SJCRH30 (cell line): ENCODE measurements around the gene KIF3A. TPM values are rescaled to one million over a fixed set of nuclear protein-coding genes. Genes with fewer than 3 reads are reported as not detected.
"Not testable (repeated sequence)": the region's sequence is repeated elsewhere in the genome, so short reads cannot be mapped to it uniquely, and the experiment has no call there.

Experiments
- DNase-seq, 2 experiments: peaks; one replicate each; pipeline ENCODE4 v3.0.0-alpha.2; 2015 to 2020
- H3K27ac ChIP-seq: fragments of 250-450 bp; sonication (Bioruptor Pico); 2 replicates; pipeline ENCODE4 v1.5.1; 2020; ENCODE audit warnings: mild to moderate bottlenecking, moderate library complexity
- H3K27me3 ChIP-seq: fragments of 250-450 bp; sonication (Bioruptor Pico); 2 replicates; pipeline ENCODE4 v1.5.1; 2020; ENCODE audit warnings: mild to moderate bottlenecking, moderate library complexity
- H3K36me3 ChIP-seq: fragments of 250-450 bp; sonication (Bioruptor Pico); 2 replicates; pipeline ENCODE4 v1.5.1; 2020; ENCODE audit warnings: mild to moderate bottlenecking, moderate library complexity
- H3K4me1 ChIP-seq: fragments of 250-450 bp; sonication (Bioruptor Pico); 2 replicates; pipeline ENCODE4 v1.5.1; 2020; ENCODE audit warnings: mild to moderate bottlenecking, moderate library complexity
- H3K4me3 ChIP-seq: fragments of 250-450 bp; sonication (Bioruptor Pico); 2 replicates; pipeline ENCODE4 v1.5.1; 2020; ENCODE audit warnings: mild to moderate bottlenecking, moderate library complexity
- H3K9me3 ChIP-seq: fragments of 250-450 bp; sonication (Bioruptor Pico); replicated peaks from 2 replicates; pipeline ENCODE4 v1.5.1; 2020; ENCODE audit warnings: mild to moderate bottlenecking, moderate library complexity
- total RNA-seq: library from RNA; depleted of rRNA; stranded (reverse); fragments of >200 nt; shearing (Covaris generic); gene quantifications from 2 replicates; pipeline ENCODE4 v1.2.3, GENCODE V29; 2014

The KIF3A gene
- total RNA-seq, 1 experiment from 2014 or later = 8.3 TPM

DNA sequence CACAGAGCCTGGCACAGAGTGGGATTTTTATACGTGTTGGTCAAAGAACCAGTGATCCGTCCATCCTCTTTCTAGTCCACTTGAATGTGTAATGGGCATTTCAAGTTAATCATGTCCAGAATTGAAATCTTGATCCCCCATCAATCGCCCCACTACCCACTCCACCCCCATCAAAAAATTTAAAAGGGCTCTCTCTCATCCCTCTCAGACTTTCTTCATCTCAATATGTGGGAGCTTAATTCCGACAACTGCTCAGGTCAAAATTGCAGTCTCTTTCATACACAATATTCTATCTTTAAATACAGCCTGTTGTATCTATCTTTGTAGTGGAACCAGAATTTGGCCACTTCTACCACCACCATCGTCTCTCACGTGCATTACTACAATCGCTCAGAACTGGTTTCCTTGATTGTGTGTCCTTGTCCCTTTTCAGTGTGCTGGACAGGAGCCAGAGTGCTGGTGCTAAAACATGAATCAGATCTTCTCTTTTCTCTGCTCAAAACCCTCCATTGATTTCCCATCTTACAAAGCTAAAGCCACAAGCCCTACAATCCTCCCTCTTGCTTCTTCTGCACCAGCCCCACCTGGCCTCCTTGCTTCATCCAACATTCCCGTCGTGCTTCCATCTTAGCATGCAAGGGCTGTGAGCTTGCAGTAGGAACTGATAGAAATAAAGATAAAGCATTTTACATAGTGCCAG, 786 bp upstream of the KIF3A start:
- no peaks in the 10 kb centered on the region for H3K27me3 ChIP-seq
- H3K4me1 ChIP-seq = peaks cover 6% of the 10 kb centered on the region; the same call in 1 of the 2 replicates
- peak overlapping the region; percentile 91 for H3K4me3 ChIP-seq
- H3K9me3 ChIP-seq = no peaks in the 10 kb centered on the region
- H3K36me3 ChIP-seq = no peaks in the 10 kb centered on the region
- H3K27ac ChIP-seq = no peak overlapping the region
- DNase-seq = no peak

DNA sequence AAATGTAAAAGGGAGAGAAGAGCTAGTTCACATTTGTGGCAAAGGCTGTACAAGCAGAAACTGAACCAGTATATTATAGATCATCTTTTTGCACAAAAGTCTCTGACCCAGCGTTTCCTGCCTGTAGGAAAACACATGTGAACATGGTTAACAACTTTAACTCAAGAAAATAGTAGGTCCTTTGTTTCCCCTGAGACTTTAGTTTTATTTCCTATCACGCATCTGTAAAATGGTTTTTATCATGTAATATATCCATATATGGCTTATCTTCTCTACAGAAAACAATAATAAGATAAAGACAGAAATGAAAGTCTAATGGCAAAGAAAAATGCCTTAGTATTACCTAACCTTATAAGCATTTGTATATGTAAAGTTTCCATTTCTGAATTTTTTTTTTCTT, 2.7 kb downstream of the KIF3A start:
- peaks cover 6% of the 10 kb centered on the region; the same call in 1 of the 2 replicates for H3K4me1 ChIP-seq
- no peak overlapping the region for H3K27ac ChIP-seq
- H3K36me3 ChIP-seq = no peaks in the 10 kb centered on the region
- H3K9me3 ChIP-seq = no peaks in the 10 kb centered on the region
- DNase-seq = no peak
- no peak overlapping the region for H3K4me3 ChIP-seq
- no peaks in the 10 kb centered on the region for H3K27me3 ChIP-seq

DNA sequence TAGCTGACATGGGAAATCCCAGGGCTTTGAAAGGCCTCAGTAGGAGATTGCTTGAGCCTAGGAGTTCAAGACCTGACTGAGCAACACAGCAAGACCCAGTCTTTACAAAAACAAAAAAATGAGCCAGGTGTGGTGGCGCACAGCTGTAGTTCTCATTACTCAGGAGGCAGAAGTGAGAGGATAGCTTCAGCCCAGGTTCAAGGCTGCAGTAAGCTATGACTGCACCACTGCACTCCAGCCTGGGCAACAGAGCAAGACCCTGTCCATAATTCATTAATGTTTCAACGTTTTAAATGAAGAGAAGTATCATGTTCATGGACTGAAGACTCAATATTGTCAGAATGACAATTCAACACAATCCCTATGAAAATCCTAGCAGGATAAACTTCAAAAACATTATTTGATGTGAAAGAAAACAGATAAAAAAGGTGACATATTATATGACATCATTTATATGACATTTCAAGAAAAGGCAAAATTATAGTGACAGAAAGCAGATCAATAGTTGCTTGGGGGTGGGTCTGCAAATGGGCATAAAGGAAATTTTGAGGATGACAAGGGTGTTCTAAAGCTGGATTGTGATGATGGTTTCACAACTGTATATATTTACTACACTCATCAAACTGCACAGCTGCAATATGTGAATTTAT, 3.7 kb downstream of the KIF3A start:
- H3K4me1 ChIP-seq = peaks cover 6% of the 10 kb centered on the region; the same call in 1 of the 2 replicates
- DNase-seq = no peak
- H3K9me3 ChIP-seq = no peaks in the 10 kb centered on the region
- no peaks in the 10 kb centered on the region for H3K36me3 ChIP-seq
- no peak overlapping the region for H3K4me3 ChIP-seq
- H3K27ac ChIP-seq = no peak overlapping the region
- no peaks in the 10 kb centered on the region for H3K27me3 ChIP-seq

DNA sequence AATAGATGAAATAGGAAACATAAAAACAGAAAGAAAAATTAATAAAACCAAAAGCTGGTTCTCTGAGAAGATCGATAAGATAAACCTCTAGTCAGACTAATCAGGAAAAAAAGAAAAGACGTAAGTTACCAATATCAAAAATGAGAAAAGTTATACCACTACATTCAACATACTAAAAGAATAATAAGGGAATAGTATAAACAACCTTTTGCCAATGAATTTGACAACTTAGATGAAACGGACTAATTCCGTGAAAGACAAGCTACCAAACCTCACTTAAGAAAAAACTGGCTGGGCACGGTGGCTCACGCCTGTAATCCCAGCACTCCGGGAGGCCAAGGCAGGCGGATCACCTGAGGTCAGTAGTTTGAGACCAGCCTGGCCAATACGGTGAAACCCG, 7.5 kb downstream of the KIF3A start:
- H3K9me3 ChIP-seq = no peaks in the 10 kb centered on the region
- H3K4me1 ChIP-seq = no peaks in the 10 kb centered on the region
- DNase-seq = no peak
- no peak overlapping the region for H3K27ac ChIP-seq
- H3K36me3 ChIP-seq = 0 out of 2 replicates have a peak, but pooled peaks cover 4% of the 10 kb centered on the region
- H3K4me3 ChIP-seq = no peak overlapping the region
- no peaks in the 10 kb centered on the region for H3K27me3 ChIP-seq

DNA sequence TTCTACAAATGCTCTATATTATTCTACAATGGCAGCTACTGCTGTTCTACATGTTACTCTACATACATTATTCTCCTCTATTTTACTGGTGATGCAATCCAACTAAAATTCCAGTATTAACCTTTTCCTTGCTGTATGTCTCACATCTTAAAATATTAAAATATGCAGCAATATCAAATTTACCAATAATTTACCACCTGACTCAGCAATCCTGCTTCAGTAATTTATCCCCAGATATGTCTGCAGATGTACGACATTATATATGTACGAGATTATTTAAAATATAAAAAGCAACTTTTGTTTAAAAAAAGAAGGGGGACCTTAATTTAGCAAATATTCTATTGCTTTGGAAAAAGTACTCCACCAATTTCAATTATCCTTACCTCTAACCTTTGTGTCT, 11.6 kb downstream of the KIF3A start:
- Histone ChIP-seq H3K36me3 (0 out of 2 replicates have a peak, but pooled peaks cover 4% of the 10 kb centered on the region), H3K27me3 (no peaks in the 10 kb centered on the region), H3K27ac (no peak overlapping the region), H3K4me1 (no peaks in the 10 kb centered on the region), H3K9me3 (no peaks in the 10 kb centered on the region), H3K4me3 (no peak overlapping the region)
- DNase-seq = no peak

DNA sequence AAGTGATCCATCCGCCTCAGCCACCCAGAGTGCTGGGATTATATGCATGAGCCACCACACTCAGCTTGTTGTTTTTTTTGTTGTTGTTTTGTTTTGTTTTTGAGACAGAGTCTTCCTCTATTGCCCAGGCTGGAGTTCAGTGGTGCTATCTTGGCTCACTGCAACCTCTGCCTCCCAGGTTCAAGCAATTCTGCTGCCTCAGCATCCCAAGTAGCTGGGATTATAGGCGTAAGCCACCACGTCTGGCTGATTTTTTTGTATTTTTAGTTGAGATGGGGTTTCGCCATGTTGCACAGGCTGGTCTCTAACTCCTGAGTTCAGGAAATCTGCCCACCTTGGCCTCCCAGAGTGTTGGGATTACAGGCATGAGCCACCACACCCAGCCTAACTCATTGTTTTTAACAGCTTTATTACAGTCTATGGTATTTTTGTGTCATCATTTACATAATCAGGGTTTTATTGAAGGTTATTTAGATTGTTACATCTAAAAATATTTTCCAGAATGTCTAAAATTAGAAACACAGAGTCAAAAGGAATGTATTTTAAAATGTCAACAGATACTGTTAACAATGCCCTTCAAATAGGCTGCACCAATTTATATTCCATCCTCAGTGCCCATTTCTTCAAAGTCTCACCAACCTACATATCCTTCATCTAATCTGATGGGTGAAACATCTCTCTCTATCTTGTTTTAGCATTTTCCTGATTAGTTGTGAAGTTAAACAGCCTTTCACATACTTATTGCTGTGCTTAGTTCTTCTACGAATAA, 18.6 kb downstream of the KIF3A start:
- Histone ChIP-seq H3K9me3 (no peaks in the 10 kb centered on the region), H3K36me3 (no peaks in the 10 kb centered on the region), H3K27me3 (no peaks in the 10 kb centered on the region), H3K27ac (no peak overlapping the region), H3K4me3 (no peak overlapping the region), H3K4me1 (no peaks in the 10 kb centered on the region)
- no peak for DNase-seq

DNA sequence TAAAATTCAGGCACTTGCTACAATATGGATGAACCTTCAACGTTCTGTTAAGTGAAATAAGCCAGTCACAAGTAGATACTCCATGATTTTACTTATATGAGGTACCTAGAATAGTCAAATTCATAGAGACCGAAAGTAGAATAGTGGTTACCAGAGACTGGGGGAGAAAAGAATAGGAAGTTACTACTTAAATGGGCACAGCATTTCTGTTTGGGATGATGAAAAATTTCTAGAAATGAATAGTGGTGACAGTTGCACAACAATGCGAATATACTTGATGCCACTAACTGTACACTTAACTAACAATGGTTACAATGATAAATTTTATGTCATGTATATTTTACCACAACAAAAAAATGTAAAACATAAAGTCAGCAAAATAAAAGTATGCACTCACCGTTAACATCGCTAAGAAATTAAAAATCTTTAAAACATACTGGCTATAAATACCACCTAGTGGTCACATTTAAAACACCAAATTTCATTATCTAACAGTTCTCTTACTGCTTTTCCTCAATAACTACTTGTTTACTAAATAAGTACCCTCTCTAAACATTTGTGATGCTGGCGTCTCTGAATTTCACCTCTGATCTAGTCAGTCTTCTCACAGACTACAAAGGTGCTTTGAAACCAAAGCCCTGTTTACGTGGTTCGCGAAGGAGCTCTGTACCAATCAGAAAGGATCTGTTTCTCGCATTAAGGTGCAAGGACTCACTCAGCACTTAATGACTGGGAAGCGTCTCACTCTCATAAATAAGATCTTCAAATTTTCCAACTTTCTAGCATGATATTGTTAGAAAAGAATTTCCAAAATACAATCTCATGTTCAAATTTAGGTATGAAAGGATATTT, 22.7 kb downstream of the KIF3A start:
- Histone ChIP-seq H3K4me1 (no peaks in the 10 kb centered on the region), H3K27me3 (no peaks in the 10 kb centered on the region), H3K36me3 (no peaks in the 10 kb centered on the region), H3K27ac (no peak overlapping the region), H3K9me3 (no peaks in the 10 kb centered on the region), H3K4me3 (no peak overlapping the region)
- DNase-seq = no peak

DNA sequence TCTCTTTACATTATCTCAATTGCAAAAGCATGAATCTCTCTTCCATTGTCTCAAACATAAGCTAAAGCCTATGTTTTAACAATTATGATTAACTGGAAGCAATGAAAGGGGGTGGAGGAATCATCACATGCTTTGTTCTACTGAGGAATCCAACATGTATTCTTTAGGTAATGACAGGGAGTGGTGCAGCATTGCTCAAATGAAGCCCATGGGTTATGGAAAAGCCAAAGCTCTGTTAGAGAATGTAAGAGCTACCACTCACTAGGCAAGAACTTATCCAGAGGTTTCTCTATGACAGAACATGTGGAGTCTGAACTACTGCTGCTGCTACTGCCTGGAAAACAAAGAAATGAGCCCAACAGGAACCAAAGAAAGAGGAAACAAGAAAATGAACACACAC, 28.7 kb downstream of the KIF3A start:
- H3K27ac ChIP-seq = no peak overlapping the region
- H3K4me3 ChIP-seq = no peak overlapping the region
- no peaks in the 10 kb centered on the region for H3K4me1 ChIP-seq
- DNase-seq = no peak
- H3K9me3 ChIP-seq = no peaks in the 10 kb centered on the region
- no peaks in the 10 kb centered on the region for H3K27me3 ChIP-seq
- no peaks in the 10 kb centered on the region for H3K36me3 ChIP-seq

DNA sequence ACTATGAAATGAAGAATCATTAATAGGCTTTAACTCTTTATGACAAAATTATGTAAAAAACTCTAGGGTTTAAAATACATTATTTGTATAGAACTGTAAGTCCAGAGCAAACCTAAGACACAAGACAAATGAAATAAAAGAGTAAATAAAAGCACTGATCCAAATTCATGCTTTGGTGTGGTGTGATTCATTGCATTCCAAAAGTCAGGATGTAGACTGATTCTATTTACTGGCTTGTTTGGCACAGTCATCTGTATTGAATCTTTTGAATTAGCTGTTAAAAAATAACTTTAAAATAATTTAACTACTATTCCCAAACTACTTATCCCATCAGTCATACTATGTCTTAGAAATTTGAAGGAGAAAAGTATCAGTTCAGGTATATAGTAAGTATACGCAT, 32.5 kb downstream of the KIF3A start:
- Histone ChIP-seq H3K36me3 (peaks cover 6% of the 10 kb centered on the region; the same call in 1 of the 2 replicates), H3K27ac (no peak overlapping the region)
- no peak for DNase-seq

DNA sequence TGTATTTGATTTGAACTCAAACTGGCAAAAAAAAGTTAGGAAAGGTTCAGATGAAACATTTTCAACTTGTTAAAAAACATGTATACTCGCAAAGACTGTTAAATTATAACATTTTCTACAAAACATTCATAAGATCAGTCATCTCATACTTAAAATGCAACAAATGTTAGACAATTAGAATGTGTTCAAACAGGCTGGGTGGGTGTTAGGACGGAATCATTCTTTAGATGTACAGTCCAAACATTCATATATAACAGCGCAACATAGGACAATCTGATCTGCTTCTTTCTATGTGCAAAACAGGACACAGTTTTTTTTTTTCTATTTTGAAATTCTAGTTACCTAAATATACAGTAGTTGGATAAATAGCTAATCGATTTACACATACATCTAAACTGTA, 41.4 kb downstream of the KIF3A start:
- Histone ChIP-seq H3K4me3 (no peak overlapping the region), H3K27me3 (no peaks in the 10 kb centered on the region), H3K36me3 (0 out of 2 replicates have a peak, but pooled peaks cover 2% of the 10 kb centered on the region), H3K4me1 (no peaks in the 10 kb centered on the region), H3K9me3 (no peaks in the 10 kb centered on the region), H3K27ac (no peak overlapping the region)
- no peak for DNase-seq

More for the DNA sequence above, 32.5 kb downstream of the KIF3A start:
- Histone ChIP-seq H3K27me3 (no peaks in the 10 kb centered on the region), H3K4me1 (no peaks in the 10 kb centered on the region), H3K9me3 (no peaks in the 10 kb centered on the region), H3K4me3 (no peak overlapping the region)

DNA sequence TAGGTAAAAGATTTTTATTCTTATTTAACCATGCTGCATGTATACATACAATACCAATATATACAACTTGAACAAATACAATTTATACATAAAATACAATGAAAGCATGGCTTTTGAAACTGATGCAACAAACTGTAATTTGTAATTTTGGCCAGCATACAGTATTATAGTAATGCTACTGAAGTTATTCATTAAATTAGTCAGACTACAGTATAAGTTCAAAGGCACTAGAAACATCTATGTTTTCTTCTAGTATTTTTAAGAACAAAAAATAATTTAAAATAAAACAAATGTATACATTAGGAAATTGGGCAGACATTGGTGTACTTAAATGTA, 44.7 kb downstream of the KIF3A start:
- no peak overlapping the region for H3K4me3 ChIP-seq
- no peaks in the 10 kb centered on the region for H3K36me3 ChIP-seq
- H3K9me3 ChIP-seq = no peaks in the 10 kb centered on the region
- no peaks in the 10 kb centered on the region for H3K4me1 ChIP-seq
- H3K27ac ChIP-seq = no peak overlapping the region
- H3K27me3 ChIP-seq = no peaks in the 10 kb centered on the region
- DNase-seq = no peak

DNA sequence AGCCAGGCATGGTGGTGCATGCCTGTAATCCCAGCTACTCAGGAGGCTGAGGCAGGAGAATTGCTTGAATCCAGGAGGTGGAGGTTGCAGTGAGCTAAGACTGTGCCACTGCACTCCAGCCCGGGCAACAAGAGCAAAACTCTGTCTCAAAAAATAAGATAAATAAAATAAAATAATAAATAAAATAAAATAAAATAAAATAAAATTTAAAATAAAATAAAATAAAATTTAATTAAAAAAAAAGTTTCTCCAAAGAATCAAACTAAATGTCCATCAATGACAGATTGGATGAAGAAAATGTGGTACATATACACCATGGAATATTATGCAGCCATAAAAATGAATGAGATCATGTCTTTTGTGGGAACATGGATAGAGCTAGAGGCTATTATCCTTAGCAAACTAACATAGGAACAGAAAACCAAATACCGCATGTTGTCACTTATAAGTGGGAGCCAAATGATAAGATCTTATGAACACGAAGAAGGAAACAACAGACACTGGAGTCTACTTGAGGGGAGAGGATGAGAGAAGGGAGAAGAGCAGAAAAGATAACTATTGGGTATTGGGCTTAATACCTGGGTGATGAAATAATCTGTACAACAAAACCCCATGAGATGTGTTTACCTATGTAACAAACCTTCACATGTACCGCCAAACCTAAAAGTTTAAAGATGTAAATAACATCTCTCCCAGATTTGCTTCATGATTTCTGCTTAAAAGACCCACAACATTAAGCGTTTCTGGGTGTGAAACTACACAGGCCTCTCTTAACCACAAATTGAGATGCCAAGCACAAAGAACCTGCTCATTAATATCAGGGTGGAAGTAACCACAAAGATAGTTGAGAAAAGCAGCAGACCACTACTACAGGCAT, 45.4 kb downstream of the KIF3A start:
- not testable (repeated sequence) for H3K27me3 ChIP-seq, H3K4me3 ChIP-seq, H3K27ac ChIP-seq, H3K4me1 ChIP-seq, DNase-seq, H3K9me3 ChIP-seq, H3K36me3 ChIP-seq

DNA sequence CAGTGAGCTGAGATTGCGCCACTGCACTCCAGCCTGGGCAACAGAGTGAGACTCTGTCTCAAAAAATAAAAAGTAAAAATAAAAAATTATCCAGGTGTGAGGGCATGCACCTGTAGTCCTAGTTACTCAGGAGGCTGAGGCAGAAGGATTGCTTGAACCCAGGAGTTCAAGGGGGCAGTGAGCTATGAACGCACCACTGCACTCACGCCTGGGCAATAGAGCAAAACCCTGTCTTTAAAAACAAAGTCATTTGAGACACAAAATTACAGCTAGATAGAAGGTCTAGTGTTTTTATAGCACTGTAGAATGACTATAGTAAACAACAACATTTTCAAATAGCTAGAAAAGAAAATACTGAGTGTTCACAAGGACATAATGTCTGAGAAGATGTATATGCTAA, 47.2 kb downstream of the KIF3A start:
- H3K9me3 ChIP-seq = no peaks in the 10 kb centered on the region

DNA sequence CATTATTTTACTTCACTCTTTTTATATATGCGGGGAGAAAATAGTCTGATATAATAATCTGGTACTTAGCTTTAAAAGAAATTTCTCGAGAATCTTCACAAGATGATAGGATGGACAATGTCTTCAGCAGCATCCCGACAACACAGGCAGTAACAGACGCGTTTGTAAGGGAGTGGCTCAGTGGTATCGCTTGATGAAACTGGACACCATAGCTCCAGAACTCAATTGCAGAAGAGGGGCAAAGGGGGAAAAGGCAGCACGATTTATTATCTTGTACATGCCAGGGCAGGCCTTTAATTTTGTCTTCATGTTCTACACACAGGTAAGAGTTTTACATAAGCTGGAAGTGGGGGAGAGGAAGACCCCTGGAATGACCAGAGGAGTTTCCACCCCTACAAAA, 47.8 kb downstream of the KIF3A start:
- Histone ChIP-seq H3K4me1 (no peaks in the 10 kb centered on the region), H3K4me3 (no peak overlapping the region), H3K9me3 (no peaks in the 10 kb centered on the region), H3K27ac (no peak overlapping the region), H3K27me3 (no peaks in the 10 kb centered on the region), H3K36me3 (no peaks in the 10 kb centered on the region)
- DNase-seq = no peak

More for the DNA sequence above, 47.2 kb downstream of the KIF3A start:
- Histone ChIP-seq H3K27ac (no peak overlapping the region), H3K4me3 (no peak overlapping the region), H3K4me1 (no peaks in the 10 kb centered on the region), H3K36me3 (no peaks in the 10 kb centered on the region), H3K27me3 (no peaks in the 10 kb centered on the region)
- no peak for DNase-seq
